SK-N-SH (cell line): ENCODE data around the gene CREBL2.

Experiments
- ELF1 ChIP-seq: IDR thresholded peaks from 2 replicates; pipeline ENCODE4 v1.4.0; 2012
- EP300 ChIP-seq, 2 experiments: IDR thresholded peaks; 2 replicates each; pipeline versions ENCODE4 v1.4.0 to v1.6.1; 2012; ENCODE audit warnings: borderline replicate concordance in 1 of 2, low read depth in 1 of 2, low read length in 1 of 2
- EZH2phosphoT487 ChIP-seq: fragments of 200-600 bp; sonication (generic); IDR thresholded peaks from 2 replicates; pipeline ENCODE4 v1.6.1; 2017; ENCODE audit warnings: low read depth, mixed run types, mild to moderate bottlenecking, antibody characterized with exemption, moderate library complexity, borderline replicate concordance
- TAF1 ChIP-seq: IDR thresholded peaks from 2 replicates; pipeline ENCODE4 v1.6.1; 2012; ENCODE audit warnings: low read depth, mild to moderate bottlenecking, low read length, moderate library complexity, borderline replicate concordance
- TF ChIP-seq, protein P1 (sequence below): fragments of 200-600 bp; sonication (generic); IDR thresholded peaks from 2 replicates; pipeline ENCODE4 v1.6.1; 2017; ENCODE audit warnings: antibody characterized with exemption, mild to moderate bottlenecking, moderate library complexity
- TF ChIP-seq, protein P2 (sequence below): IDR thresholded peaks from 2 replicates; pipeline ENCODE4 v1.6.1; 2012; ENCODE audit warnings: mild to moderate bottlenecking, low read depth, low read length, moderate library complexity

DNA sequence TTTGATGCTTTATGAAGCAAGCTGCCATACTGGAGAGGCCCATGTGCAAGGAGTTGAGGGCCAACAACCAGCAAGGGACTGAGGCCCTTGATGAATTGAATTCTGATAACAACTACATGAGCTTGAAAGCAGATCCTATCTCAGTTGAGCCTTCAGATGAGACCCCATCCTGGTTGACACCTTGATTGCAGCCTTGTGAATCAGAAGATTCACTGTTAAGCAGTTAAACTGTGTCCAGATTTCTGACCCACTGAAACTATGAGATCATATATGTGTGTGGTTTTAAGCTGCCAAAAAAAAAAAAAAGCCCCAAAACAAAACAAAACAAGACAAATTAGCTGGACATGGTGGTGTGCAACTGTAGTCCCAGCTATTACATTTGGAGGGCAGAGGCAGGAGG, 42.2 kb downstream of the CREBL2 start:
- TF ChIP-seq, protein P1, sequence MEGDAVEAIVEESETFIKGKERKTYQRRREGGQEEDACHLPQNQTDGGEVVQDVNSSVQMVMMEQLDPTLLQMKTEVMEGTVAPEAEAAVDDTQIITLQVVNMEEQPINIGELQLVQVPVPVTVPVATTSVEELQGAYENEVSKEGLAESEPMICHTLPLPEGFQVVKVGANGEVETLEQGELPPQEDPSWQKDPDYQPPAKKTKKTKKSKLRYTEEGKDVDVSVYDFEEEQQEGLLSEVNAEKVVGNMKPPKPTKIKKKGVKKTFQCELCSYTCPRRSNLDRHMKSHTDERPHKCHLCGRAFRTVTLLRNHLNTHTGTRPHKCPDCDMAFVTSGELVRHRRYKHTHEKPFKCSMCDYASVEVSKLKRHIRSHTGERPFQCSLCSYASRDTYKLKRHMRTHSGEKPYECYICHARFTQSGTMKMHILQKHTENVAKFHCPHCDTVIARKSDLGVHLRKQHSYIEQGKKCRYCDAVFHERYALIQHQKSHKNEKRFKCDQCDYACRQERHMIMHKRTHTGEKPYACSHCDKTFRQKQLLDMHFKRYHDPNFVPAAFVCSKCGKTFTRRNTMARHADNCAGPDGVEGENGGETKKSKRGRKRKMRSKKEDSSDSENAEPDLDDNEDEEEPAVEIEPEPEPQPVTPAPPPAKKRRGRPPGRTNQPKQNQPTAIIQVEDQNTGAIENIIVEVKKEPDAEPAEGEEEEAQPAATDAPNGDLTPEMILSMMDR: no peak
- TF ChIP-seq TAF1 (no peak), EP300 (IDR thresholded peaks at IDR 0.05; ENCODE audit: borderline replicate concordance in 1 of 2, low read depth in 1 of 2, low read length in 1 of 2) (no peak), EZH2phosphoT487 (no peak), ELF1 (no peak)
- TF ChIP-seq, protein P2, sequence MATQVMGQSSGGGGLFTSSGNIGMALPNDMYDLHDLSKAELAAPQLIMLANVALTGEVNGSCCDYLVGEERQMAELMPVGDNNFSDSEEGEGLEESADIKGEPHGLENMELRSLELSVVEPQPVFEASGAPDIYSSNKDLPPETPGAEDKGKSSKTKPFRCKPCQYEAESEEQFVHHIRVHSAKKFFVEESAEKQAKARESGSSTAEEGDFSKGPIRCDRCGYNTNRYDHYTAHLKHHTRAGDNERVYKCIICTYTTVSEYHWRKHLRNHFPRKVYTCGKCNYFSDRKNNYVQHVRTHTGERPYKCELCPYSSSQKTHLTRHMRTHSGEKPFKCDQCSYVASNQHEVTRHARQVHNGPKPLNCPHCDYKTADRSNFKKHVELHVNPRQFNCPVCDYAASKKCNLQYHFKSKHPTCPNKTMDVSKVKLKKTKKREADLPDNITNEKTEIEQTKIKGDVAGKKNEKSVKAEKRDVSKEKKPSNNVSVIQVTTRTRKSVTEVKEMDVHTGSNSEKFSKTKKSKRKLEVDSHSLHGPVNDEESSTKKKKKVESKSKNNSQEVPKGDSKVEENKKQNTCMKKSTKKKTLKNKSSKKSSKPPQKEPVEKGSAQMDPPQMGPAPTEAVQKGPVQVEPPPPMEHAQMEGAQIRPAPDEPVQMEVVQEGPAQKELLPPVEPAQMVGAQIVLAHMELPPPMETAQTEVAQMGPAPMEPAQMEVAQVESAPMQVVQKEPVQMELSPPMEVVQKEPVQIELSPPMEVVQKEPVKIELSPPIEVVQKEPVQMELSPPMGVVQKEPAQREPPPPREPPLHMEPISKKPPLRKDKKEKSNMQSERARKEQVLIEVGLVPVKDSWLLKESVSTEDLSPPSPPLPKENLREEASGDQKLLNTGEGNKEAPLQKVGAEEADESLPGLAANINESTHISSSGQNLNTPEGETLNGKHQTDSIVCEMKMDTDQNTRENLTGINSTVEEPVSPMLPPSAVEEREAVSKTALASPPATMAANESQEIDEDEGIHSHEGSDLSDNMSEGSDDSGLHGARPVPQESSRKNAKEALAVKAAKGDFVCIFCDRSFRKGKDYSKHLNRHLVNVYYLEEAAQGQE: no peak
